A549 (cell line): ENCODE results near the gene PPP1R9B. TPM values are rescaled to one million over a fixed set of nuclear protein-coding genes. Genes with fewer than 3 reads are reported as not detected.

Experiments used
- ATAC-seq, 2 experiments: fragments of 200-7000 bp in 1 of 2; fragments of >200 bp in 1 of 2; cut with Nextera tagmentation in 1 of 2; cut with Tn5 transposase in 1 of 2; 3 replicates each; pipeline versions ENCODE4 v1.8.0 to v1.9.1; 2018 to 2020; ENCODE audit warnings: mild to moderate bottlenecking in 1 of 2, moderate library complexity in 1 of 2
- CTCF ChIA-PET: fragments of 300-600 bp; sonication (Branson Sonifier 250); formaldehyde crosslinking; extraction: SDS; loops from one replicate; lab custom pipeline; 2021; ENCODE audit warnings: antibody characterized with exemption, inconsistent platforms; lab: Yijun Ruan, JAX
- POLR2A ChIA-PET: fragments of 350-600 bp; formaldehyde crosslinking; extraction: SDS; loops from one replicate; lab custom pipeline; 2021; ENCODE audit warnings: antibody characterized with exemption, inconsistent platforms; lab: Yijun Ruan, JAX
- DNase-seq, 2 experiments: peaks; one replicate each; pipeline versions ENCODE4 v3.0.0 to v3.0.0-alpha.2; 2011 to 2016; ENCODE audit warnings: low read depth in 1 of 2, low spot score in 1 of 2
- FAIRE-seq: peaks from 2 replicates; lab custom pipeline; 2011; peaks lifted over from hg19 to GRCh38; lab: Jason Lieb, UNC
- H3K27ac ChIP-seq, 2 experiments: fragments of >200 bp; sonication (Bioruptor Twin); formaldehyde crosslinking; 3 replicates each; pipeline ENCODE4 v1.5.1; 2016 to 2017
- H3K4me1 ChIP-seq: fragments of >200 bp; sonication (Bioruptor Twin); formaldehyde crosslinking; 3 replicates; pipeline ENCODE4 v1.6.1; 2016
- H3K4me2 ChIP-seq: fragments of >200 bp; sonication (Bioruptor Twin); formaldehyde crosslinking; 3 replicates; pipeline ENCODE4 v1.6.1; 2016
- H3K4me3 ChIP-seq: fragments of >200 bp; sonication (Bioruptor Twin); formaldehyde crosslinking; 3 replicates; pipeline ENCODE4 v1.5.1; 2016
- H3K9me3 ChIP-seq: fragments of >200 bp; sonication (Bioruptor Twin); formaldehyde crosslinking; 3 replicates; pipeline ENCODE4 v1.6.1; 2016
- ATOH8 ChIP-seq: fragments of 250-450 bp; sonication (Bioruptor Pico); IDR thresholded peaks from 2 replicates; pipeline ENCODE4 v1.5.0; 2020; ENCODE audit warnings: low read depth, mild to moderate bottlenecking, moderate library complexity
- BCL3 ChIP-seq: fragments of >200 bp; sonication (Bioruptor Twin); formaldehyde crosslinking; IDR thresholded peaks from 3 replicates; pipeline ENCODE4 v1.6.1; 2016
- CBX2 ChIP-seq: fragments of 200-600 bp; sonication (generic); IDR thresholded peaks from 2 replicates; pipeline ENCODE4 v1.6.1; 2016; ENCODE audit warnings: low read depth, mild to moderate bottlenecking, borderline replicate concordance
- CBX8 ChIP-seq: fragments of 200-600 bp; sonication (generic); IDR thresholded peaks from 2 replicates; pipeline ENCODE4 v1.6.1; 2016
- CHD2 ChIP-seq: fragments of 150-350 bp; IDR thresholded peaks from 2 replicates; pipeline ENCODE4 v1.6.1; 2014; ENCODE audit warnings: low read length; ENCODE audit not compliant: partially characterized antibody
- CTCF ChIP-seq: fragments of >200 bp; sonication (Bioruptor Twin); formaldehyde crosslinking; IDR thresholded peaks from 3 replicates; pipeline ENCODE4 v1.5.1; 2016
- E2F6 ChIP-seq: IDR thresholded peaks from 2 replicates; pipeline ENCODE4 v1.6.1; 2012; ENCODE audit warnings: low read depth, borderline replicate concordance
- FOSB ChIP-seq: fragments of 250-450 bp; sonication (Bioruptor Pico); IDR thresholded peaks from 2 replicates; pipeline ENCODE4 v1.5.0; 2020; ENCODE audit warnings: mild to moderate bottlenecking, moderate library complexity
- HOXA7 ChIP-seq: fragments of 250-450 bp; sonication (Bioruptor Pico); IDR thresholded peaks from 2 replicates; pipeline ENCODE4 v1.5.0; 2020; ENCODE audit warnings: mild to moderate bottlenecking, moderate library complexity
- KDM1A ChIP-seq: fragments of 200-600 bp; sonication (generic); IDR thresholded peaks from 2 replicates; pipeline ENCODE4 v1.6.1; 2016; ENCODE audit warnings: low read depth, mild to moderate bottlenecking
- MAFK ChIP-seq: fragments of 450-650 bp; IDR thresholded peaks from 2 replicates; pipeline ENCODE4 v1.6.1; 2014; ENCODE audit not compliant: partially characterized antibody
- NPAS2 ChIP-seq: fragments of 250-450 bp; sonication (Bioruptor Pico); IDR thresholded peaks from 2 replicates; pipeline ENCODE4 v1.8.0; 2022; ENCODE audit warnings: mild to moderate bottlenecking, moderate library complexity, borderline replicate concordance
- NR3C1 ChIP-seq: fragments of >200 bp; sonication (Bioruptor Twin); formaldehyde crosslinking; IDR thresholded peaks from 3 replicates; pipeline ENCODE4 v1.6.1; 2017
- RAD21 ChIP-seq, 2 experiments: fragments of >200 bp in 1 of 2; sonication (Bioruptor Twin) in 1 of 2; formaldehyde crosslinking in 1 of 2; IDR thresholded peaks in 1 of 2; conservative IDR thresholded peaks in 1 of 2; 2 replicates in 1 of 2; 3 replicates in 1 of 2; pipeline ENCODE4 v1.6.1; 2012 to 2018; ENCODE audit warnings: inconsistent platforms in 1 of 2
- REST ChIP-seq: fragments of 200-600 bp; sonication (generic); IDR thresholded peaks from 2 replicates; pipeline ENCODE4 v1.6.1; 2016; ENCODE audit warnings: antibody characterized with exemption, mild to moderate bottlenecking, moderate library complexity
- SMC3 ChIP-seq: fragments of >200 bp; sonication (Bioruptor Twin); formaldehyde crosslinking; IDR thresholded peaks from 3 replicates; pipeline ENCODE4 v1.6.1; 2018; ENCODE audit warnings: inconsistent platforms
- ZFP36 ChIP-seq: fragments of 450-650 bp; IDR thresholded peaks from 2 replicates; pipeline ENCODE4 v1.6.1; 2014; ENCODE audit warnings: borderline replicate concordance; ENCODE audit not compliant: partially characterized antibody
- ZSCAN20 ChIP-seq: fragments of 250-450 bp; sonication (Bioruptor Pico); IDR thresholded peaks from 2 replicates; pipeline ENCODE4 v1.8.0; 2022; ENCODE audit warnings: mild to moderate bottlenecking, moderate library complexity
- WGBS: methylation state at CpG from one replicate; pipeline ENCODE4 v1.1.6; 2017; ENCODE audit errors: missing lambda C conversion rate; 5-methylcytosine and 5-hydroxymethylcytosine counted together
- polyA plus RNA-seq, 4 experiments: library from polyadenylated mRNA; depleted of rRNA in 3 of 4; stranded (reverse); fragments of >200 nt; fragmentation: RNase III in 1 of 4; extraction: RNeasy Plus Mini Kit Qiagen cat#74134 plus additional on column Dnase treatment in 1 of 4; gene quantifications; 2 replicates in 3 of 4; 3 replicates in 1 of 4; pipeline ENCODE4 v1.2.3, GENCODE V29; 2011 to 2017
- TF ChIP-seq, protein P1 (sequence below): IDR thresholded peaks from 2 replicates; pipeline ENCODE4 v1.6.1; 2012

PPP1R9B gene
- polyA plus RNA-seq, 2 of the 4 experiments (the other 2 are of a cell fraction) = 22.0 to 40.6 TPM

GRCh38 chr17:50118076-50118827 is 32.2 kb downstream of the PPP1R9B start:
- Histone ChIP-seq H3K27ac (no peak overlapping the region), H3K4me1 (peaks cover 5% of the 10 kb centered on the region; the same call in 1 of the 3 replicates), H3K4me3 (no peak overlapping the region), H3K4me2 (no peak overlapping the region), H3K9me3 (no peaks in the 10 kb centered on the region)
- DNase-seq (no peak), FAIRE-seq (no peak), ATAC-seq (no peak)
- no peak for TF ChIP-seq BCL3
- TF ChIP-seq CHD2 = no peak
- no peak for TF ChIP-seq REST
- TF ChIP-seq NPAS2 = no peak
- TF ChIP-seq ZFP36 = no peak
- TF ChIP-seq ATOH8 (CRISPR knock-in tag) = no peak
- no peak for TF ChIP-seq CBX2
- no peak for TF ChIP-seq ZSCAN20 (CRISPR knock-in tag)
- TF ChIP-seq MAFK = no peak
- no peak for TF ChIP-seq HOXA7
- no peak for TF ChIP-seq NR3C1
- TF ChIP-seq FOSB (CRISPR knock-in tag) = no peak
- POLR2A ChIA-PET = no interaction called here
- WGBS = 81% methylated on average over 22 of the region's 23 CpGs
- CTCF ChIA-PET = interaction anchor here (1.3 to 60.2 kb wide), 15 partner anchors 11 to 179 kb away, joined by 3 to 1356 read pairs (median 8); partner anchors contain the start of genes PDK2, PPP1R9B, SAMD14 and SGCA

DNA sequence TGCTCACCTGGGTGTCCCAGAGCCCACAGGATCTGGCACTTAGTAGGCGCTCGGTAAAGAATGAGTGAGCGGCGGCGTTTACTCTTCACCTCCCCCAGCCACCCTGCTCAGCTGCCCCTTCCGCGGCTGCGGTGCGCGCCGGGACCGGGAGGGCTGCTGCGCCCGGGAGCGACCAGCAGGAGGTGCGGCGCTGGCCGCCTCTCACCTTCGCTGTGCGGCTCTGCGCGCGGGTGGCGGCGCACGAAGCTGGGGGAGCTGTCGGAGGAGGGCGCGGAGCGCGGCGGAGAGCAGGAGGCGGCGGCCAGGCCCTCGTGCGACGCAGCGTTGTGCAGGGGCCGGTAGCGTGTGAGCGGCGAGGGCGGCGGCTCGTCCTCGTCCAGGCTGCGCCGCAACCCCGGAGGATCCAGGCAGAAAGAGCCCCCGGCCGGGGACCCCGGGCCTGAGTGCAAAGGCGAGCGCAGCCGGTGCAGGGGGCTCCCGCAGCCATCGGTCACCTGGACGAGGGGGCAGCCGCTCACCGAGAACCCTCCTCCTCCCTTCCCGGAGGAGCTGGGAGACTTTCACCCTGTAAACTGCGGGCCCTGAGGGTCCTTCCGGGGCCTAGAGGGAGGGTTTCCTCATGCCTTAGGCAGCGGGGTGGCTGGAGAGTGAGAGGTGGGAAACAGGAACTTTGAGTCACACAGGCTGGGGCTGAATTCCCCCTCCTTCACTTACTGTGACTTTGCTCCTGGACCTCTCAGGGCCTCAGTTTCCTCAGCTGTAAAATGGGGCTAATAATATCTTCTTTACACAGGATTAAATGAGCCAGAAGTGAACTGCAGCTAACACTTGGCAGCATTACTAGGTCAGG is 33.0 kb downstream of the PPP1R9B start:
- ATAC-seq (peak; percentile 72 to 91), DNase-seq (peak; percentile 74 to 78), FAIRE-seq (no peak)
- WGBS = 27% methylated on average over 44 of the region's 64 CpGs
- peak overlapping the region; percentile 69 for H3K4me2 ChIP-seq
- H3K9me3 ChIP-seq = no peaks in the 10 kb centered on the region
- H3K27ac ChIP-seq = peak overlapping the region in 1 of 2 experiments; percentile 14; a peak in 1 of 6 replicates
- CTCF ChIA-PET = interaction anchor here (0.8 to 60.2 kb wide), 19 partner anchors 12 to 181 kb away, joined by 3 to 1356 read pairs (median 7); partner anchors contain the start of genes PDK2, PPP1R9B, SAMD14 and SGCA
- peaks cover 5% of the 10 kb centered on the region; the same call in 1 of the 3 replicates for H3K4me1 ChIP-seq
- no peak overlapping the region for H3K4me3 ChIP-seq
- TF ChIP-seq SMC3 = peak; percentile 59
- no peak for TF ChIP-seq REST
- TF ChIP-seq KDM1A = peak; percentile 58; the same call in 1 of the 2 replicates
- peak; percentile 40 to 51; a peak in 4 of 5 replicates for TF ChIP-seq RAD21 (conservative IDR thresholded peaks at IDR 0.05 in 1 of 2, IDR thresholded peaks at IDR 0.05 in 1 of 2)
- TF ChIP-seq E2F6 = peak; percentile 79; the same call in 1 of the 2 replicates
- TF ChIP-seq CBX8 = no peak
- peak; percentile 53; the same call in 2 of the 3 replicates for TF ChIP-seq CTCF
- TF ChIP-seq, protein P1, sequence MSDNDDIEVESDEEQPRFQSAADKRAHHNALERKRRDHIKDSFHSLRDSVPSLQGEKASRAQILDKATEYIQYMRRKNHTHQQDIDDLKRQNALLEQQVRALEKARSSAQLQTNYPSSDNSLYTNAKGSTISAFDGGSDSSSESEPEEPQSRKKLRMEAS = peak; percentile 66
- POLR2A ChIA-PET = interaction anchor here (1.1 kb wide), 1 partner anchor 43 kb away, joined by 3 read pairs; no protein-coding TSS in a partner anchor
